Activated CD8-positive, alpha-beta T cell treated with anti-CD3 and anti-CD28 coated beads for 36 hours (primary cell): Measurements from ENCODE around the gene NMNAT2. TPM values are rescaled to one million over a fixed set of nuclear protein-coding genes. Genes with fewer than 3 reads are reported as not detected.

Source experiments
- ATAC-seq: fragments of 200-7000 bp; cut with Tn5 transposase; one replicate; pipeline ENCODE4 v1.10.0; 2021; ENCODE audit warnings: mild to moderate bottlenecking, moderate library complexity
- CTCF ChIA-PET: fragments of 350-600 bp; sonication (Branson Sonifier 250); formaldehyde crosslinking; loops from one replicate; lab custom pipeline; 2021; ENCODE audit warnings: antibody characterized with exemption; lab: Charles Lee
- POLR2A ChIA-PET: fragments of 350-600 bp; sonication (Branson Sonifier 250); formaldehyde crosslinking; loops from one replicate; lab custom pipeline; 2021; ENCODE audit warnings: antibody characterized with exemption; lab: Charles Lee
- DNase-seq: peaks from one replicate; pipeline ENCODE4 v3.0.0-alpha.2; 2020
- H3K27ac Mint-ChIP-seq: one replicate; pipeline ENCODE4 v1.8.0; 2021; ENCODE audit warnings: mild to moderate bottlenecking, mixed read lengths
- H3K27me3 Mint-ChIP-seq: one replicate; pipeline ENCODE4 v1.8.0; 2021; ENCODE audit warnings: mixed read lengths
- H3K36me3 Mint-ChIP-seq: one replicate; pipeline ENCODE4 v1.8.0; 2021; ENCODE audit warnings: low read depth, mixed read lengths
- H3K4me1 Mint-ChIP-seq: one replicate; pipeline ENCODE4 v1.8.0; 2021; ENCODE audit warnings: low read depth, mixed read lengths
- H3K4me3 Mint-ChIP-seq: one replicate; pipeline ENCODE4 v1.8.0; 2021; ENCODE audit warnings: mild to moderate bottlenecking, moderate library complexity, mixed read lengths
- H3K9me3 Mint-ChIP-seq: one replicate; pipeline ENCODE4 v1.8.0; 2021; ENCODE audit warnings: mixed read lengths
- CTCF ChIP-seq: fragments of 200-600 bp; IDR thresholded peaks from one replicate; pipeline ENCODE4 v1.8.0; 2022; ENCODE audit warnings: antibody characterized with exemption, mild to moderate bottlenecking
- intact Hi-C: fragments of 100-400 bp; cut with micrococcal nuclease; formaldehyde crosslinking; loops from one replicate; pipeline ENCODE4 v1.10.0; 2022
- total RNA-seq, 2 experiments: library from RNA; stranded (reverse); gene quantifications; one replicate each; pipeline ENCODE4 v1.2.3, GENCODE V29; 2021

NMNAT2 gene
- total RNA-seq, 2 experiments from 2014 or later = not detected

GRCh38 chr1:183281553-183282091 is 136.6 kb downstream of the NMNAT2 start:
- Mint-ChIP-seq H3K4me3 (no peak overlapping the region), H3K4me1 (no peaks in the 10 kb centered on the region), H3K27me3 (peaks cover 8% of the 10 kb centered on the region), H3K27ac (no peak overlapping the region), H3K36me3 (no peaks in the 10 kb centered on the region), H3K9me3 (no peaks in the 10 kb centered on the region)
- peak; percentile 88 for TF ChIP-seq CTCF
- ChIA-PET POLR2A (interaction anchor here (0.9 kb wide), 1 partner anchor 56 kb away, joined by 3 read pairs; no protein-coding TSS in a partner anchor), CTCF (interaction anchor here (0.7 to 2.6 kb wide), 14 partner anchors 9 to 403 kb away, joined by 3 to 8 read pairs (median 4); no protein-coding TSS in a partner anchor)
- intact Hi-C loops = loop anchor here (5.0 to 10.0 kb wide), 2 partner anchors 341 to 403 kb away; no protein-coding TSS in a partner anchor
- DNase-seq (peak; percentile 87), ATAC-seq (peak; percentile 89)

- H3K9me3 Mint-ChIP-seq = no peaks in the 10 kb centered on the region
- ChIA-PET POLR2A (no interaction called here), CTCF (interaction anchor here (0.9 to 2.2 kb wide), 5 partner anchors 13 to 404 kb away, joined by 4 to 7 read pairs (median 6); no protein-coding TSS in a partner anchor)
- no peak for ATAC-seq
- no peak for DNase-seq
- H3K4me3 Mint-ChIP-seq = no peak overlapping the region
- no peaks in the 10 kb centered on the region for H3K4me1 Mint-ChIP-seq
- no peaks in the 10 kb centered on the region for H3K36me3 Mint-ChIP-seq
- no peak for TF ChIP-seq CTCF
- H3K27me3 Mint-ChIP-seq = peaks cover 8% of the 10 kb centered on the region
- intact Hi-C loops = loop anchor here (5.0 to 10.0 kb wide), 2 partner anchors 341 to 404 kb away; no protein-coding TSS in a partner anchor
- no peak overlapping the region for H3K27ac Mint-ChIP-seq
These were observed 137.1 kb downstream of the NMNAT2 start for GRCh38 chr1:183281039-183281438.

GRCh38 chr1:183279835-183280234 is 138.3 kb downstream of the NMNAT2 start:
- Mint-ChIP-seq H3K9me3 (no peaks in the 10 kb centered on the region), H3K4me1 (no peaks in the 10 kb centered on the region), H3K36me3 (no peaks in the 10 kb centered on the region), H3K4me3 (no peak overlapping the region), H3K27ac (no peak overlapping the region), H3K27me3 (peaks cover 8% of the 10 kb centered on the region)
- DNase-seq (no peak), ATAC-seq (no peak)
- POLR2A ChIA-PET = no interaction called here
- CTCF ChIA-PET = interaction anchor here (1.6 kb wide), 1 partner anchor 405 kb away, joined by 6 read pairs; no protein-coding TSS in a partner anchor
- TF ChIP-seq CTCF = no peak
- intact Hi-C loops = loop anchor here (5.0 to 10.0 kb wide), 2 partner anchors 342 to 405 kb away; no protein-coding TSS in a partner anchor

- DNase-seq (no peak), ATAC-seq (no peak)
- Mint-ChIP-seq H3K36me3 (no peaks in the 10 kb centered on the region), H3K27ac (no peak overlapping the region), H3K4me3 (no peak overlapping the region), H3K4me1 (no peaks in the 10 kb centered on the region), H3K27me3 (peaks cover 1% of the 10 kb centered on the region), H3K9me3 (no peaks in the 10 kb centered on the region)
- ChIA-PET CTCF (interaction anchor here (0.9 to 2.0 kb wide), 3 partner anchors 11 to 406 kb away, joined by 3 to 8 read pairs (median 3); no protein-coding TSS in a partner anchor), POLR2A (no interaction called here)
- intact Hi-C loops = no loop called here
- TF ChIP-seq CTCF = no peak
These were observed 139.2 kb downstream of the NMNAT2 start for GRCh38 chr1:183278739-183279591.
